OCI-LY3 (cell line): ENCODE measurements around the gene PRKAR1B.

Experiments used
- H2AFZ ChIP-seq: fragments of 200-600, 300-600 bp; shearing (Covaris generic); 2 replicates; pipeline ENCODE4 v1.6.0; 2014; ENCODE audit warnings: antibody characterized with exemption, low read depth, low read length
- H3K27ac ChIP-seq: fragments of 200-600, 300-600 bp; sonication (generic); 2 replicates; pipeline ENCODE4 v1.5.1; 2014; ENCODE audit warnings: mild to moderate bottlenecking, low read length, moderate library complexity, mixed read lengths
- H3K27me3 ChIP-seq: fragments of 200-600, 300-600 bp; sonication (generic); 2 replicates; pipeline ENCODE4 v1.6.1; 2014; ENCODE audit warnings: low read depth, low read length, mixed read lengths
- H3K36me3 ChIP-seq: fragments of 200-600, 300-600 bp; sonication (generic); replicated peaks from 2 replicates; pipeline ENCODE3; 2014; ENCODE audit warnings: low read depth, low read length, mixed read lengths
- H3K4me1 ChIP-seq: fragments of 300-600, 200-600 bp; sonication (generic); 2 replicates; pipeline ENCODE4 v1.6.1; 2014; ENCODE audit warnings: low read length, mixed read lengths
- H3K4me2 ChIP-seq: fragments of 200-600, 300-600 bp; sonication (generic); 2 replicates; pipeline ENCODE4 v1.6.1; 2014; ENCODE audit warnings: low read length, mixed read lengths
- H3K4me3 ChIP-seq: fragments of 300-600, 200-600 bp; sonication (generic); 2 replicates; pipeline ENCODE4 v1.5.1; 2014; ENCODE audit warnings: antibody characterized with exemption, mild to moderate bottlenecking, low read length, moderate library complexity
- H3K79me2 ChIP-seq: fragments of 300-600, 200-600 bp; shearing (Covaris generic); 2 replicates; pipeline ENCODE4 v1.6.1; 2014; ENCODE audit warnings: mild to moderate bottlenecking, low read length, mixed read lengths
- H3K9ac ChIP-seq: fragments of 300-600, 200-600 bp; shearing (Covaris generic); 2 replicates; pipeline ENCODE4 v1.6.0; 2014; ENCODE audit warnings: mild to moderate bottlenecking, low read length, moderate library complexity
- H3K9me3 ChIP-seq: fragments of 200-600, 300-600 bp; shearing (Covaris generic); 2 replicates; pipeline ENCODE4 v1.6.1; 2014; ENCODE audit warnings: low read length, mixed read lengths; ENCODE audit not compliant: insufficient read depth
- H4K20me1 ChIP-seq: fragments of 200-600, 300-600 bp; sonication (generic); 2 replicates; pipeline ENCODE4 v1.6.1; 2016; ENCODE audit warnings: low read length, mixed read lengths; ENCODE audit not compliant: insufficient read depth
- CTCF ChIP-seq: fragments of 200-600, 300-600 bp; sonication (generic); IDR thresholded peaks from 2 replicates; pipeline ENCODE4 v1.5.1; 2014; ENCODE audit warnings: antibody characterized with exemption, low read length, low read depth
- EZH2phosphoT487 ChIP-seq: fragments of 200-600 bp; shearing (Covaris generic); IDR thresholded peaks from 2 replicates; pipeline ENCODE4 v1.6.1; 2018; ENCODE audit warnings: antibody characterized with exemption, mixed run types, low read depth

PRKAR1B gene

GRCh38 chr7:525740-526139 lies 201.3 kb downstream of the PRKAR1B start:
- Histone ChIP-seq H3K4me1 (no peaks in the 10 kb centered on the region), H4K20me1 (no peaks in the 10 kb centered on the region), H3K36me3 (no peaks in the 10 kb centered on the region), H2AFZ (no peak overlapping the region), H3K9me3 (no peaks in the 10 kb centered on the region), H3K4me3 (no peak overlapping the region), H3K79me2 (no peaks in the 10 kb centered on the region), H3K9ac (no peak overlapping the region), H3K27ac (no peak overlapping the region), H3K4me2 (no peak overlapping the region), H3K27me3 (no peaks in the 10 kb centered on the region)
- TF ChIP-seq EZH2phosphoT487: no peak
- no peak for TF ChIP-seq CTCF

GRCh38 chr7:524800-525199 lies 202.3 kb downstream of the PRKAR1B start:
- H3K36me3 ChIP-seq: no peaks in the 10 kb centered on the region
- no peaks in the 10 kb centered on the region for H3K4me1 ChIP-seq
- no peak overlapping the region for H3K4me3 ChIP-seq
- no peaks in the 10 kb centered on the region for H4K20me1 ChIP-seq
- H3K4me2 ChIP-seq: no peak overlapping the region
- H3K27ac ChIP-seq: no peak overlapping the region
- no peaks in the 10 kb centered on the region for H3K9me3 ChIP-seq
- no peak overlapping the region for H2AFZ ChIP-seq
- TF ChIP-seq CTCF: no peak
- TF ChIP-seq EZH2phosphoT487: no peak
- no peak overlapping the region for H3K9ac ChIP-seq
- H3K27me3 ChIP-seq: no peaks in the 10 kb centered on the region
- no peaks in the 10 kb centered on the region for H3K79me2 ChIP-seq

GRCh38 chr7:523347-524336 lies 203.4 kb downstream of the PRKAR1B start:
- H3K27ac ChIP-seq: no peak overlapping the region
- no peak for TF ChIP-seq CTCF
- TF ChIP-seq EZH2phosphoT487: no peak
- no peak overlapping the region for H3K4me2 ChIP-seq
- no peaks in the 10 kb centered on the region for H3K27me3 ChIP-seq
- no peak overlapping the region for H2AFZ ChIP-seq
- no peaks in the 10 kb centered on the region for H3K4me1 ChIP-seq
- no peaks in the 10 kb centered on the region for H3K36me3 ChIP-seq
- no peaks in the 10 kb centered on the region for H3K79me2 ChIP-seq
- no peak overlapping the region for H3K4me3 ChIP-seq
- H4K20me1 ChIP-seq: no peaks in the 10 kb centered on the region
- H3K9ac ChIP-seq: no peak overlapping the region
- no peaks in the 10 kb centered on the region for H3K9me3 ChIP-seq

- Histone ChIP-seq H3K4me3 (no peak overlapping the region), H3K79me2 (no peaks in the 10 kb centered on the region), H3K27me3 (no peaks in the 10 kb centered on the region), H3K4me1 (no peaks in the 10 kb centered on the region), H4K20me1 (no peaks in the 10 kb centered on the region), H3K36me3 (no peaks in the 10 kb centered on the region), H3K9me3 (no peaks in the 10 kb centered on the region), H3K27ac (no peak overlapping the region), H2AFZ (no peak overlapping the region), H3K9ac (no peak overlapping the region), H3K4me2 (no peak overlapping the region)
- TF ChIP-seq CTCF (no peak), EZH2phosphoT487 (no peak)
These were observed 204.1 kb downstream of the PRKAR1B start for GRCh38 chr7:522951-523314.
